GM12865 (cell line): ENCODE measurements around the gene BCAN.
"Not testable (repeated sequence)": the region's sequence is repeated elsewhere in the genome, so short reads cannot be mapped to it uniquely, and the experiment has no call there.

Experiments used
- DNase-seq: peaks from one replicate; pipeline ENCODE4 v3.0.0; 2010; ENCODE audit warnings: low read depth
- H3K4me3 ChIP-seq: 2 replicates; pipeline ENCODE4 v1.5.1; 2011; ENCODE audit warnings: mild to moderate bottlenecking, low read depth, low read length, control low read depth
- CTCF ChIP-seq: IDR thresholded peaks from 2 replicates; pipeline ENCODE4 v1.5.1; 2011; ENCODE audit warnings: low read length, control low read depth, low read depth, inconsistent platforms; ENCODE audit not compliant: insufficient read depth; ENCODE audit errors: missing control alignments

Gene BCAN

DNA sequence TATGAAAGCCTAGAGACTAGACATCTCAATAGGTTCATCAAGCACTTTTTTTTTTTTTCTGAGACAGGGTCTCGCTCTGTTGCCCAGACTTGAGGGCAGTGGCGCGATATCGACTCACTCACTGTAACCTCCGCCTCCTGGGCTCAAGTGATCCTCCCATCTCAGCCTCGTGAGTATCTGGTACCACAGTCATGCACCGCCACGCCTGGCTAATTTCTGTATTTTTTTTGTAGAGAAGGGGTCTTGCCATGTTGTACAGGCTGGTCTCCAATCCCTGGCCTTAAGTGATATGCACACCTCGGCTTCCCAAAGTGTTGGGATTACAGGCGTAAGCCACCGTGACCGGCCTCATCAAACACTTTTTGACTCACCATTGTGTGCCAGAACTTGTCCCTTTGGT lies 40.0 kb upstream of the BCAN start:
- peak; percentile 65 for DNase-seq
- TF ChIP-seq CTCF: no peak
- H3K4me3 ChIP-seq: peak overlapping the region; percentile 100

- peak; percentile 43 for DNase-seq
- peak overlapping the region; percentile 100 for H3K4me3 ChIP-seq
- peak; percentile 47 for TF ChIP-seq CTCF
Measured at GRCh38 chr1:156602557-156602993, 39.3 kb upstream of the BCAN start.

DNA sequence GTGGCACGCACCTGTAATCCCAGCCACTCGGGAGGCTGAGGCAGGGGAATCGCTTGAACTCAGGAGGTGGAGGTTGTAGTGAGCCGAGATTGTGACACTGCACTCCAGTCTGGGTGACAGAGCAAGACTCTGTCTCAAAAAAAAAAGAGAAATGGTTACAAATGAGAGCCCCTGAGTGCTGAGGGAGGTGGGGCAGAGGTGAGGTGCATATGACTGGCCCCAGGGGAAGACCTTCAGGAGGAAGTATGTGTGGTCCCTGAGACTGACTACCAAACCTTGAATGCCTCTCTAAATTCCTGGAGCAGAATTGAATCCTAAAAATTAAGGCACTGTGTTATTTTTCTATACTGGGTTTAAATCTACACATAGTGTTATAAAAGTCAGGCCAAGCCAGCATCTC lies 34.6 kb upstream of the BCAN start:
- not testable (repeated sequence) for H3K4me3 ChIP-seq, DNase-seq

GRCh38 chr1:156608036-156608674 lies 33.8 kb upstream of the BCAN start:
- peak; percentile 86 for DNase-seq
- peak; percentile 83 for TF ChIP-seq CTCF

GRCh38 chr1:156608981-156609380 lies 32.9 kb upstream of the BCAN start:
- peak; percentile 69 for DNase-seq
- no peak overlapping the region for H3K4me3 ChIP-seq
- TF ChIP-seq CTCF: peak; percentile 69

More at GRCh38 chr1:156608036-156608674, 33.8 kb upstream of the BCAN start:
- H3K4me3 ChIP-seq: no peak overlapping the region

GRCh38 chr1:156610072-156610471 lies 31.8 kb upstream of the BCAN start:
- DNase-seq, H3K4me3 ChIP-seq: not testable (repeated sequence)

DNA sequence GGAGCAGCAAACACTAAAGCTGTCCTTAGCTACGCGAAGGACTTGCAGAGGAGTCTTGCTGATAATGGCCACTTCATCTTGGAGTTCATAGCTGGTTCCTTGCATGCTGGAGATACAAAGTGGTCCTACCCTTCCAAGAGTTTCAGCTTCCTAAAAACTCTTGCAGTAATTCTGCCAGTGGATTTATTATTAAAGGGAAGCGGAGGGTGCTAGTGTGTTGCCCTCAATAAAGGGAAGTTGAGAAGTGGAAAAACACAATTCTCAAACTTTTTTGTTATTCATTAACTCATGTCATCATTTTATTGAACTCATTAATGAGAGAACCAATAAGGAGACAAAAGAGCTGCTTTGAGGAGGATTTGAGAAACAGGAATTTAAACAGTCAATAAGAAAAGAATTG lies 29.3 kb upstream of the BCAN start:
- no peak for DNase-seq
- H3K4me3 ChIP-seq: no peak overlapping the region
- TF ChIP-seq CTCF: no peak

GRCh38 chr1:156615946-156616345 lies 26.0 kb upstream of the BCAN start:
- DNase-seq: no peak
- TF ChIP-seq CTCF: no peak
- no peak overlapping the region for H3K4me3 ChIP-seq
